GM18951 (cell line): Measurements from ENCODE around the gene KCNQ1.

Experiments used
- POLR2A ChIP-seq: IDR thresholded peaks from 4 replicates; pipeline ENCODE4 v1.6.1; 2011; ENCODE audit warnings: mild to moderate bottlenecking; ENCODE audit not compliant: insufficient read length, insufficient read depth; ENCODE audit errors: extremely low read depth
- in situ Hi-C: fragments of 300-500 bp; cut with MboI; formaldehyde crosslinking; loops from one replicate; pipeline ENCODE4 v1.12.0; 2022; ENCODE audit warnings: low sequenced_read_pairs, mixed read lengths, inconsistent platforms; ENCODE audit not compliant: unreplicated experiment

KCNQ1 gene

DNA sequence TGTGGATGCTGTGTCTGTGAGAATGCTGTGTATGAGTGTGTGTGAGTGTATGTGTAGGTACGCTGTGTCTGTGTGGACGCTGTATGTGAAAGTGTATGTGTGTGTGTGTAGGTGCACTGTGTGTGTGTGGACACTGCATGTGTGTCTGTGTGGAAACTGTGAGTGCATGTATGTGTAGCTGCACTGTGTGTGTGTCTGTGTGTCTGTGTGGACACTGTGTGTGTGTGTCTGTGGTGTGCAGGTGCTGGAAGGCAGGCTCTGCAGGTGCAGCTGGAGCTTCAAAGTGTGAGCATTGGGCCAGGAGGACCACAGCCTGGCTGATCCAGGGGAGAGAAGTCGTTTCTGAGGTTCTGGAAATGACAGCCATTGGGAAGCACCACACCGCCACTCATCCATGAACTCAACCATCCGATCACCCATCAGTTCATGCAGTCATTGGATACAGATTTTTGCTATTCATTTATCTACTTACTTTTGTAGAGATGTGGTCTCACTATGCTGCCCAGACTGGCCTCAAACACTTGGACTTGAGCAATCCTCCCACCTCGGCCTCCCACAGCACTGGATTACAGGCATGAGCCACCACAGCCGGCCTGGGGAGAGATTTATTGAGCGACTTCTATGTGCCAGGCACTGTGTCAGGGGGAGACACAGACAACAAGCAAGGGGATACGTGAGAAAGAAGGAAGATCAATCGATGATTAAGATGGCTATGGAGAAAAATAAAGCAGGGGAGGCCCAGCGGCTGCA, 10.1 kb upstream of the KCNQ1 start:
- TF ChIP-seq POLR2A = no peak
- in situ Hi-C loops = loop anchor here (10.0 to 25.0 kb wide), 2 partner anchors 100 to 453 kb away; partner anchors contain the start of gene CDKN1C

DNA sequence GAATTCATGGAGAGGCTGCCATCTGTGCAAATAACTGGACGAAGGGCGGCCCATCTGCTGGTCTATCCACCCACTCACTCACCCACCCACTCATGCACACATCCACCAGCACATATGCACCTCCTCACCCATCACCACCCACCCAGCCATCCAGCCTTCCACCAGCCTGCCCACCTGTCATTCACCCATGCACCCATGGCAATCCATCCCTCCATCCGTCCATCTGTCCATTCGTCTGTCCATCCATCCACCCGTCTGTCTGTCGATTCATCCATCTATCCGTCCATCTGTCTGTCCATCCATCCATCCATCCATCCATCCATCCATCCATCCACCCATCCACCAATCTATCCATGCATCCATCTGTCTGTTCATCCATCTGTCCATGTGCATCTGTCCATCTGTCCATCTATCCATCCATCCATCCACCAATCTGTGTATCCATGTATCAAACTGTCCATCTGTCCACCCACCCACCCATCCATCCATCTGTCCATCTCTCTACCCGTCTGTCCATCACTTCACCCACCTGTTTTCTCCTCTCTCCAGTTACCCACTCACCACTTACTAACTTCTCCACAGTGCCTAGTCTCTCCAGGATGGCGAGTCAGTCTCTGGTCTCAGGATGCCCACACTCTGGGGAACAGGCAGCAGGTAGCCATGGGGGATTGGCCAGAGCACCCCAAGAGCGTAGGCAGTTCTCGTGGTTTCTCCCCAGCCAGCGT, 9.4 kb upstream of the KCNQ1 start:
- in situ Hi-C loops = loop anchor here (10.0 to 25.0 kb wide), 2 partner anchors 99 to 452 kb away; partner anchors contain the start of gene CDKN1C

DNA sequence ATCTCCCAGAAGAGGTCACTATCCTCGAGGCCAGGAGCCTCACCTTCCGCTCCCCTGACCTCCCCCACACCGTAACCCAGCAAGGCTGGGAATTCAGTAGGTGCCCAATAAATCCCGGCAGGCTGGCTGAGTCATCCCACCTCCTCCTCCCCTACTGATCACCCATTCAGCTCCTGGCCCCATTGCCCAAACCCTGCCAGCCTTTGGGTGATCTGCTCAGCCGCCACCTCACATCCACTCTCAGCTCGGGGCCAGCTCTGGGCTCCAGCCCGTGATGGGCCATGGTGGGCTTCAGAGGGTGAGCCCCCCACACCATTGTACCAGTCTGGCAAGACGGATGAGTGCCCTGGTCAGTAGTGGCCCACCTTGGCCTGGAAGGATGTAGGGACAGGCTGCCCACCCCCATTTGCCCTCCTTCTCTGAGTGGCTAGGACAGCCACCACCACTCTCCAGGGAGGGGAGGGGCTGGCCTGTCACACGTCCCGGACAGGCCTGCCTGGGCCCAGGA, 8.7 kb upstream of the KCNQ1 start:
- no peak for TF ChIP-seq POLR2A
- in situ Hi-C loops = loop anchor here (10.0 to 25.0 kb wide), 2 partner anchors 99 to 451 kb away; partner anchors contain the start of gene CDKN1C

More for the DNA sequence above, 9.4 kb upstream of the KCNQ1 start:
- no peak for TF ChIP-seq POLR2A

- in situ Hi-C loops = loop anchor here (10.0 to 25.0 kb wide), 2 partner anchors 98 to 451 kb away; partner anchors contain the start of gene CDKN1C
- TF ChIP-seq POLR2A = no peak
These were observed 8.2 kb upstream of the KCNQ1 start for GRCh38 chr11:2436521-2437031.

DNA sequence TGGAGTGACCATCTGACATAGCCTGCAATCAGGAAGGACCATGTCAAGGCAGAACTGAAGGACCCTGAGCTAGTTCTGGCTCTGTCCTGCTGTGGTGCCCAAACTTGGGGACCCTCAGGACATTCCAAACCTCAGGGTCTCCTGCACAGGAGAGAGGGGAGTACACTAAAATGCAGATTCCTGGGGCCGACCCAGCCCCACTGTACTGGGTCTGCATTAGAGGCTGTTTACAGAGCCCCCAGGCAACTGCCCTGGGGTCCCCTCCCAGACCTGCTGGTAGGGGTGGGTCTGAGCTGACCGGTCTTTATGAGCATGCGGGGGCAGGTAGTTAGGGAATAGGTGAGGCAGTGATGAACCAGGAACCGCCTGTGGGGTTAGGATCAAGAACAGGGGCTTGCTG, 7.3 kb upstream of the KCNQ1 start:
- no peak for TF ChIP-seq POLR2A
- in situ Hi-C loops = loop anchor here (10.0 to 25.0 kb wide), 2 partner anchors 97 to 450 kb away; partner anchors contain the start of gene CDKN1C

DNA sequence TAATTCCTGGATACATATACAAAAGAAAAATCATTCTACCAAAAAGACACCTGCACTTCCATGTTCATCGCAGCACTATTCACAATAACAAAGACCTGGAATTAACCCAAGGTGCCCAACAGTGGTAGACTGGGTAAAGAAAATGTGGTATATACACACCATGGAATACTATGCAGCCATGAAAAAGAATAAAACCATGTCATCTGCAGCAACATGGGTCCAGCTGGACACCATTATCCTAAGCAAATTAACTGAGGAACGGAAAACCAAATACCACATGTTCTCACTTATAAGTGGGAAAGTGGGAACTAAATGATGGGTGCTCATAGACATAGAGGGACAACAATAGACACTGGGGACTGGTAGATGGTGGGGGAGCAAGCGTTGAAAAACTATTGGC, 5.0 kb upstream of the KCNQ1 start:
- in situ Hi-C loops = loop anchor here (10.0 to 25.0 kb wide), 2 partner anchors 95 to 447 kb away; partner anchors contain the start of gene CDKN1C
- TF ChIP-seq POLR2A = no peak

DNA sequence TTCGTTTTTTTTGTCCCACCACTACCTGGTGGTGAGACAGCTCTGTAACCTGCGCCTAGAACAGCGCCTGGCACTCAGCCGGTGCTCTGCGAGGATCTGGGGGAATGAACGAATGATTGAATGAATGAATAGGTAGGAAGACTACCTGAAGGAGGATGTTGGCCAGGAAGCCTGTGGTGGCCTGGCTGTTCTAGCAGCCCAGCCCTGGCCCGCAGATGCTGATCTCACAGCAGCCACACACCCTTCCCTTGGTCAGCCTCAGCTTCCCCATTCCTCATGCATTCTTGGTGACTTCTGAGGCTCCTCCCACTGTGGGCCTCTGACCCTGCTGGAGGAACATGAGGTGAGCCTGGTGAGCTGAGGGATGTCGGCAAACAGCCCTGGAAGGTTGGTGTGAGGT, 4.2 kb upstream of the KCNQ1 start:
- TF ChIP-seq POLR2A = no peak
- in situ Hi-C loops = loop anchor here (25.0 kb wide), 1 partner anchor 447 kb away; the partner anchor contains the start of gene CDKN1C

GRCh38 chr11:2441171-2441570, 3.6 kb upstream of the KCNQ1 start:
- TF ChIP-seq POLR2A = no peak
- in situ Hi-C loops = loop anchor here (25.0 kb wide), 1 partner anchor 446 kb away; the partner anchor contains the start of gene CDKN1C

DNA sequence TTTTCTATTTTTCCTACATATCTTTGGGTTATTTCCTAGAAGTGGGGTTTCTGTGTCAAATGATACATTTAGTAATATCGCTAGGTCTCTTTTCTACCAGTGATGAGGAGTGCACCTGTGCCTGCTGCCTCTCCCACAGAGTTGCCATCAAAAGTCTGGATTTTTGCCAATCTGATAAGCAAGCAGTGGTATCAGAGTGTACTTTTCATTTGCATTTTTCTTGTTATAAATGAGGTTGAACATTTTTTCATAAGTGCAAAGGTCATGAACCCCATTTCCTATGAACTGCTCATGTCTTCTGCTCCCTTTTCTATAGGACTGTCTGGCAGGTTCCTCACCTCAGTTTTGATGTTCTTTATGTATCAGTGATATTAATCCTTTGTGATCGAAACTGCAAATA, 2.2 kb upstream of the KCNQ1 start:
- TF ChIP-seq POLR2A = no peak
- in situ Hi-C loops = loop anchor here (25.0 kb wide), 1 partner anchor 445 kb away; the partner anchor contains the start of gene CDKN1C

DNA sequence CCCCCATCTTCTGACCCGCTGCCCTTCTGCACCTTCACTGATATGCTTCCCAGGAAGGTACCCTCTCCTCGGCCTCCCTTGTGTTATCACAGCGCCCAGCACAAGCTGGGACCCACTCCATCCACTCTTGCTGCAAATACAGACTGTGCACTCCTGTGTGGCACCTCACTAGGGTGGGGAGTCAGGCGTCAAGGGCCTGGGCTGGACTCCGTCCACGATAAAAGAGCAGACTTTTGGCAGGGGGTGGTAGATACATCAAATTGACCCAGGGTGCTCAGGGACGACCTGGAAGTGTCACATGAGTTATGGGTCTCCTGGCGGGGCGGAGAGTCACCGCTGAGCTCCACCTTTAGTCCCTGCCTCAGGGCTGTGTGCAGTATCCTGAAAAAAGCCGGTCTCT, 1.4 kb upstream of the KCNQ1 start:
- in situ Hi-C loops = loop anchor here (25.0 kb wide), 1 partner anchor 444 kb away; the partner anchor contains the start of gene CDKN1C
- no peak for TF ChIP-seq POLR2A

DNA sequence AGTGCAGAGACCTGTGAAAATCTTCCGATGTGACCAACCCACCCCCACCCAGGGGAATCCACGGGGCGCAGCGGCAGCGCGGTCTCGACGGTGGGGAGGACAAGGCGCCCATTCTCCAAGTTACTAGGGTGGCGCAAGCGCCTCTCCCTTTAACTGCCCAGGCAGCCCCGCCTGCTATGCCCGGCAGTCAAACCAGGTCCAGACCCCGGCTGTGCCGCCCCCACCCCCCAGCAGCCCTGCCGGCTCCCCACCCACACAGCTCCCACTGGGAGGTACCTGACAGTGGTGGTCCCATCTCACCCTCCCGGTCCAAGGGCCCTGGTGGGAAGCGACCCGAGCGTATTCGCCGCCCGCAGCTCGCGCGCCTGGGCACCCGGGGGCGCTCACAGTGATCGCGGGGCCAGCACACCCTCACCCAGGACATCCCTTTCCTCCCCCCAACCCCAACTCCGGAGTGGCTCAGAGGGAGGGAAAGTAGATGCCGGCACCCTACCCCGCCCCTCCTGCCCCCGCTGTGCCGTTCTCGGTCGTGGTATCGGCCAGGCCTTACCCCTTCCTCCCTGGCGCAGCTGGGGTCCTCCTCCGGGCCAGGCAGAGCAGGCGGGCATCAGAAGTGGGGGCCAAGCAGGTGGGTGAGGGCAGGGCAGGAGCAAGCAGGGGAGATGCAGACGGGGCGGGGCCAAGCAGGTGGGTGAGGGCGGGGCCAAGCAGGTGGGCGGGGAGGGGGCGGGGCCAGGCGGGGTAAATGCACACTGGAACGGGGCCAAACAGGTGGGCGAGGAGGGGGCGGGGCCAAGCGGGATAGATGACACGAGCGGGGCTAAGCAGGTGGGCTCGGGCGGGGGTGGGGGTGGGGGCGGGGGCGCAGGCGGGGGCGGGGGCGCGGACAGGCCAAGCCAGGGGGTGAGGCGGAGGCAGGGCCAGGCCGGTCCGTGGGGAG, 657 bp upstream of the KCNQ1 start, which contains the start of gene TRPM5:
Gene TRPM5 (minus strand): TSS at position 634 of the 940 bp plus-strand sequence. CDS start 21,478 bp downstream, outside the sequence.
- no peak for TF ChIP-seq POLR2A
- in situ Hi-C loops = loop anchor here (25.0 kb wide), 1 partner anchor 443 kb away; the partner anchor contains the start of gene CDKN1C
